B cell (primary cell): Measurements from ENCODE around the gene DAZAP2.

Experiments
- CTCF ChIP-seq: fragments of 200-600 bp; IDR thresholded peaks from one replicate; pipeline ENCODE4 v1.8.0; 2022; ENCODE audit warnings: antibody characterized with exemption, mild to moderate bottlenecking
- EZH2 ChIP-seq: IDR thresholded peaks from 2 replicates; pipeline ENCODE4 v1.6.1; 2012; ENCODE audit warnings: borderline replicate concordance, low read depth, mild to moderate bottlenecking, moderate library complexity, low read length; ENCODE audit not compliant: insufficient read depth, poor library complexity, severe bottlenecking

- TF ChIP-seq CTCF (no peak), EZH2 (no peak)
These were observed 6.0 kb upstream of the DAZAP2 start for GRCh38 chr12:51232642-51233041.
